HCT116 (cell line): ENCODE results near the gene MARCKSL1. TPM values are rescaled to one million over a fixed set of nuclear protein-coding genes. Genes with fewer than 3 reads are reported as not detected.

Source experiments
- ATAC-seq: fragments of 200-7000 bp; cut with Tn5 transposase; 2 replicates; pipeline ENCODE4 v1.9.1; 2020; ENCODE audit warnings: mild to moderate bottlenecking, moderate library complexity
- BruUV-seq: library from RNA; stranded (reverse); fragments of 400-500 nt; replicated peaks from 2 replicates; lab custom pipeline; 2021; lab: Mats Ljungman, UMichigan
- CTCF ChIA-PET: fragments of 300-600 bp; sonication (Branson Sonifier 250); formaldehyde crosslinking; loops from one replicate; lab custom pipeline; 2021; ENCODE audit warnings: antibody characterized with exemption; lab: Charles Lee
- POLR2A ChIA-PET: fragments of 300-600, 350-600 bp; sonication (Branson Sonifier 250); formaldehyde crosslinking; loops from one replicate; lab custom pipeline; 2021; ENCODE audit warnings: antibody characterized with exemption; lab: Charles Lee
- RAD21 ChIA-PET, 2 experiments: fragments of 300-600 bp; sonication (Branson Sonifier 250); formaldehyde crosslinking; loops; one replicate each; lab custom pipeline; 2023; ENCODE audit warnings: low total read pairs in 2 of 2; ENCODE audit not compliant: uncharacterized antibody in 2 of 2, unreplicated experiment in 2 of 2, low non-redundant PET in 1 of 2; lab: Charles Lee
- DNase-seq: peaks from one replicate; pipeline ENCODE4 v3.0.0-alpha.2; 2010; ENCODE audit warnings: low read depth, low spot score
- H2AFZ ChIP-seq: fragments of 200-600 bp; shearing (Covaris generic), sonication (generic); 2 replicates; pipeline ENCODE4 v1.6.1; 2017; ENCODE audit warnings: low read depth, mixed run types, mixed read lengths, antibody characterized with exemption, low read length; ENCODE audit not compliant: poor library complexity, severe bottlenecking
- H3K27ac ChIP-seq: 2 replicates; pipeline ENCODE4 v1.5.1; 2012; ENCODE audit warnings: low read depth, low read length
- H3K27me3 ChIP-seq: fragments of 200-600 bp; sonication (generic); 2 replicates; pipeline ENCODE4 v1.6.1; 2016; ENCODE audit warnings: mixed run types, low read length, mixed read lengths; ENCODE audit not compliant: insufficient read depth
- H3K36me3 ChIP-seq, 2 experiments: fragments of 200-500 bp in 1 of 2; fragments of 200-600 bp in 1 of 2; sonication (Bioruptor generic) in 1 of 2; sonication (generic) in 1 of 2; 2 replicates each; pipeline versions ENCODE4 v1.5.1 to v1.6.1; 2014 to 2016; ENCODE audit warnings: low read length in 2 of 2, inconsistent platforms in 1 of 2, mixed read lengths in 1 of 2, mixed run types in 1 of 2; ENCODE audit not compliant: insufficient read depth in 2 of 2, control insufficient read depth in 1 of 2
- H3K4me1 ChIP-seq, 2 experiments: fragments of 200-600 bp in 1 of 2; sonication (generic) in 1 of 2; 2 replicates each; pipeline versions ENCODE4 v1.5.1 to v1.6.1; 2012 to 2017; ENCODE audit warnings: low read length in 2 of 2, inconsistent platforms in 1 of 2, mild to moderate bottlenecking in 1 of 2, mixed read lengths in 1 of 2, mixed run types in 1 of 2, moderate library complexity in 1 of 2; ENCODE audit not compliant: insufficient read depth in 2 of 2, control insufficient read depth in 1 of 2
- H3K4me2 ChIP-seq: fragments of 200-600 bp; sonication (generic); 2 replicates; pipeline ENCODE4 v1.6.1; 2017; ENCODE audit warnings: mixed run types, low read length, mixed read lengths
- H3K4me3 ChIP-seq, 2 experiments: fragments of 200-600 bp in 1 of 2; sonication (generic) in 1 of 2; replicated peaks in 1 of 2; 2 replicates each; pipeline ENCODE4 v1.5.1; 2011 to 2016; ENCODE audit warnings: low read length in 2 of 2, control low read depth in 1 of 2, low read depth in 1 of 2, mild to moderate bottlenecking in 1 of 2, mixed read lengths in 1 of 2, mixed run types in 1 of 2
- H3K79me2 ChIP-seq: fragments of 200-600 bp; sonication (generic); 2 replicates; pipeline ENCODE4 v1.6.1; 2017; ENCODE audit warnings: mild to moderate bottlenecking, mixed run types, low read length, moderate library complexity, mixed read lengths; ENCODE audit not compliant: insufficient read depth
- H3K9ac ChIP-seq: fragments of 200-600 bp; sonication (generic); 2 replicates; pipeline ENCODE4 v1.6.1; 2016; ENCODE audit warnings: low read length, mixed read lengths
- H3K9me2 ChIP-seq: fragments of 200-600 bp; sonication (generic), shearing (Covaris generic); 2 replicates; pipeline ENCODE4 v1.6.1; 2017; ENCODE audit warnings: mixed run types, mild to moderate bottlenecking, moderate library complexity; ENCODE audit not compliant: insufficient read depth
- H3K9me3 ChIP-seq, 2 experiments: fragments of 200-500 bp in 1 of 2; fragments of 200-600 bp in 1 of 2; sonication (Bioruptor generic) in 1 of 2; sonication (generic) in 1 of 2; 2 replicates each; pipeline ENCODE4 v1.6.1; 2014 to 2017; ENCODE audit warnings: low read length in 2 of 2, mixed read lengths in 2 of 2, inconsistent platforms in 1 of 2, low read depth in 1 of 2, mild to moderate bottlenecking in 1 of 2, mixed run types in 1 of 2, moderate library complexity in 1 of 2; ENCODE audit not compliant: control insufficient read depth in 1 of 2, insufficient read depth in 1 of 2
- H4K20me1 ChIP-seq: fragments of 200-600 bp; sonication (generic), shearing (Covaris generic); 2 replicates; pipeline ENCODE4 v1.6.1; 2017; ENCODE audit warnings: mixed run types, mild to moderate bottlenecking, moderate library complexity; ENCODE audit not compliant: insufficient read depth
- CBX3 ChIP-seq: IDR thresholded peaks from 2 replicates; pipeline ENCODE4 v1.6.1; 2012; ENCODE audit warnings: low read depth
- EGR1 ChIP-seq: IDR thresholded peaks from 2 replicates; pipeline ENCODE4 v1.6.1; 2012; ENCODE audit warnings: low read depth
- EZH2 ChIP-seq: fragments of 200-600 bp; sonication (generic); IDR thresholded peaks from 2 replicates; pipeline ENCODE4 v1.6.1; 2017; ENCODE audit warnings: antibody characterized with exemption, mixed run types
- RAD21 ChIP-seq: IDR thresholded peaks from 2 replicates; pipeline ENCODE4 v1.6.1; 2012; ENCODE audit warnings: low read depth, mild to moderate bottlenecking
- SRF ChIP-seq: IDR thresholded peaks from 2 replicates; pipeline ENCODE4 v1.6.1; 2012; ENCODE audit warnings: low read depth
- ZFX ChIP-seq: fragments of 450-650 bp; IDR thresholded peaks from 2 replicates; pipeline ENCODE4 v1.6.1; 2017
- ZNF274 ChIP-seq: fragments of 200-500 bp; sonication (Bioruptor generic); IDR thresholded peaks from 2 replicates; pipeline ENCODE4 v1.6.1; 2014; ENCODE audit warnings: mild to moderate bottlenecking, low read depth, low read length, inconsistent platforms
- intact Hi-C: fragments of 100-400 bp; cut with micrococcal nuclease; formaldehyde crosslinking; loops from 2 replicates; pipeline ENCODE4 v1.10.0; 2022
- total RNA-seq: library from RNA; stranded (reverse); gene quantifications from one replicate; pipeline ENCODE4 v1.2.1, GENCODE V29; 2021; ENCODE audit not compliant: unreplicated experiment
- TF ChIP-seq, protein P1 (sequence below): IDR thresholded peaks from 2 replicates; pipeline ENCODE4 v1.6.1; 2012; ENCODE audit warnings: low read depth
- TF ChIP-seq, protein P2 (sequence below): IDR thresholded peaks from 2 replicates; pipeline ENCODE4 v1.6.1; 2011; ENCODE audit warnings: mild to moderate bottlenecking, low read length, moderate library complexity; ENCODE audit not compliant: insufficient replicate concordance; ENCODE audit errors: extremely low read depth
- TF ChIP-seq, protein P3 (sequence below), 3 experiments: fragments of 200-600 bp in 1 of 3; sonication (generic) in 1 of 3; IDR thresholded peaks in 2 of 3; conservative IDR thresholded peaks in 1 of 3; 2 replicates each; pipeline ENCODE4 v1.5.1; 2012 to 2017; ENCODE audit warnings: low read depth in 2 of 3, low read length in 2 of 3, antibody characterized with exemption in 1 of 3, borderline replicate concordance in 1 of 3, control low read depth in 1 of 3, mild to moderate bottlenecking in 1 of 3, mixed read lengths in 1 of 3, mixed run types in 1 of 3, moderate library complexity in 1 of 3; ENCODE audit not compliant: insufficient read depth in 1 of 3

The MARCKSL1 gene
- total RNA-seq, 1 experiment from 2014 or later = 127 TPM

- H2AFZ ChIP-seq = no peak overlapping the region
- ATAC-seq = no peak
- no peak overlapping the region for H3K4me3 ChIP-seq
- H3K9me2 ChIP-seq = no peaks in the 10 kb centered on the region
- no peak overlapping the region for H3K9ac ChIP-seq
- no peak overlapping the region for H3K27ac ChIP-seq
- RAD21 ChIA-PET = no interaction called here
- no peak for DNase-seq
- H3K27me3 ChIP-seq = no peaks in the 10 kb centered on the region
- no peak overlapping the region for H3K4me2 ChIP-seq
- CTCF ChIA-PET = interaction anchor here (1.3 to 1.7 kb wide), 2 partner anchors 12 to 13 kb away, joined by 3 read pairs; partner anchors contain the start of gene HDAC1
- TF ChIP-seq EZH2 (no peak), CBX3 (no peak), ZNF274 (no peak), EGR1 (no peak), ZFX (no peak), SRF (no peak), RAD21 (no peak)
- TF ChIP-seq, protein P1, sequence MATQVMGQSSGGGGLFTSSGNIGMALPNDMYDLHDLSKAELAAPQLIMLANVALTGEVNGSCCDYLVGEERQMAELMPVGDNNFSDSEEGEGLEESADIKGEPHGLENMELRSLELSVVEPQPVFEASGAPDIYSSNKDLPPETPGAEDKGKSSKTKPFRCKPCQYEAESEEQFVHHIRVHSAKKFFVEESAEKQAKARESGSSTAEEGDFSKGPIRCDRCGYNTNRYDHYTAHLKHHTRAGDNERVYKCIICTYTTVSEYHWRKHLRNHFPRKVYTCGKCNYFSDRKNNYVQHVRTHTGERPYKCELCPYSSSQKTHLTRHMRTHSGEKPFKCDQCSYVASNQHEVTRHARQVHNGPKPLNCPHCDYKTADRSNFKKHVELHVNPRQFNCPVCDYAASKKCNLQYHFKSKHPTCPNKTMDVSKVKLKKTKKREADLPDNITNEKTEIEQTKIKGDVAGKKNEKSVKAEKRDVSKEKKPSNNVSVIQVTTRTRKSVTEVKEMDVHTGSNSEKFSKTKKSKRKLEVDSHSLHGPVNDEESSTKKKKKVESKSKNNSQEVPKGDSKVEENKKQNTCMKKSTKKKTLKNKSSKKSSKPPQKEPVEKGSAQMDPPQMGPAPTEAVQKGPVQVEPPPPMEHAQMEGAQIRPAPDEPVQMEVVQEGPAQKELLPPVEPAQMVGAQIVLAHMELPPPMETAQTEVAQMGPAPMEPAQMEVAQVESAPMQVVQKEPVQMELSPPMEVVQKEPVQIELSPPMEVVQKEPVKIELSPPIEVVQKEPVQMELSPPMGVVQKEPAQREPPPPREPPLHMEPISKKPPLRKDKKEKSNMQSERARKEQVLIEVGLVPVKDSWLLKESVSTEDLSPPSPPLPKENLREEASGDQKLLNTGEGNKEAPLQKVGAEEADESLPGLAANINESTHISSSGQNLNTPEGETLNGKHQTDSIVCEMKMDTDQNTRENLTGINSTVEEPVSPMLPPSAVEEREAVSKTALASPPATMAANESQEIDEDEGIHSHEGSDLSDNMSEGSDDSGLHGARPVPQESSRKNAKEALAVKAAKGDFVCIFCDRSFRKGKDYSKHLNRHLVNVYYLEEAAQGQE = no peak
- TF ChIP-seq, protein P2, sequence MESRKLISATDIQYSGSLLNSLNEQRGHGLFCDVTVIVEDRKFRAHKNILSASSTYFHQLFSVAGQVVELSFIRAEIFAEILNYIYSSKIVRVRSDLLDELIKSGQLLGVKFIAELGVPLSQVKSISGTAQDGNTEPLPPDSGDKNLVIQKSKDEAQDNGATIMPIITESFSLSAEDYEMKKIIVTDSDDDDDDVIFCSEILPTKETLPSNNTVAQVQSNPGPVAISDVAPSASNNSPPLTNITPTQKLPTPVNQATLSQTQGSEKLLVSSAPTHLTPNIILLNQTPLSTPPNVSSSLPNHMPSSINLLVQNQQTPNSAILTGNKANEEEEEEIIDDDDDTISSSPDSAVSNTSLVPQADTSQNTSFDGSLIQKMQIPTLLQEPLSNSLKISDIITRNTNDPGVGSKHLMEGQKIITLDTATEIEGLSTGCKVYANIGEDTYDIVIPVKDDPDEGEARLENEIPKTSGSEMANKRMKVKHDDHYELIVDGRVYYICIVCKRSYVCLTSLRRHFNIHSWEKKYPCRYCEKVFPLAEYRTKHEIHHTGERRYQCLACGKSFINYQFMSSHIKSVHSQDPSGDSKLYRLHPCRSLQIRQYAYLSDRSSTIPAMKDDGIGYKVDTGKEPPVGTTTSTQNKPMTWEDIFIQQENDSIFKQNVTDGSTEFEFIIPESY = no peak
- TF ChIP-seq, protein P3, sequence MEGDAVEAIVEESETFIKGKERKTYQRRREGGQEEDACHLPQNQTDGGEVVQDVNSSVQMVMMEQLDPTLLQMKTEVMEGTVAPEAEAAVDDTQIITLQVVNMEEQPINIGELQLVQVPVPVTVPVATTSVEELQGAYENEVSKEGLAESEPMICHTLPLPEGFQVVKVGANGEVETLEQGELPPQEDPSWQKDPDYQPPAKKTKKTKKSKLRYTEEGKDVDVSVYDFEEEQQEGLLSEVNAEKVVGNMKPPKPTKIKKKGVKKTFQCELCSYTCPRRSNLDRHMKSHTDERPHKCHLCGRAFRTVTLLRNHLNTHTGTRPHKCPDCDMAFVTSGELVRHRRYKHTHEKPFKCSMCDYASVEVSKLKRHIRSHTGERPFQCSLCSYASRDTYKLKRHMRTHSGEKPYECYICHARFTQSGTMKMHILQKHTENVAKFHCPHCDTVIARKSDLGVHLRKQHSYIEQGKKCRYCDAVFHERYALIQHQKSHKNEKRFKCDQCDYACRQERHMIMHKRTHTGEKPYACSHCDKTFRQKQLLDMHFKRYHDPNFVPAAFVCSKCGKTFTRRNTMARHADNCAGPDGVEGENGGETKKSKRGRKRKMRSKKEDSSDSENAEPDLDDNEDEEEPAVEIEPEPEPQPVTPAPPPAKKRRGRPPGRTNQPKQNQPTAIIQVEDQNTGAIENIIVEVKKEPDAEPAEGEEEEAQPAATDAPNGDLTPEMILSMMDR (IDR thresholded peaks at IDR 0.05 in 2 of 3, conservative IDR thresholded peaks at IDR 0.05 in 1 of 3; ENCODE audit: borderline replicate concordance in 1 of 3, insufficient read depth in 1 of 3, low read depth in 2 of 3, low read length in 2 of 3) = no peak
- H3K36me3 ChIP-seq = peaks cover 28 to 37% of the 10 kb centered on the region in 2 experiments
- intact Hi-C loops = no loop called here
- H3K79me2 ChIP-seq = peaks cover 79% of the 10 kb centered on the region
- POLR2A ChIA-PET = no interaction called here
- H3K9me3 ChIP-seq = no peaks in the 10 kb centered on the region
- H4K20me1 ChIP-seq = peaks cover 4% of the 10 kb centered on the region; the same call in 1 of the 2 replicates
- no TSS peak for BruUV-seq
- H3K4me1 ChIP-seq = no peaks in the 10 kb centered on the region
Measured at GRCh38 chr1:32303358-32303757, 32.7 kb downstream of the MARCKSL1 start.
